ENCODE data around the gene LTC4S. TPM values are rescaled to one million over a fixed set of nuclear protein-coding genes. Genes with fewer than 3 reads are reported as not detected.

Gene LTC4S
- total RNA-seq, 1 experiment from 2014 or later, result 3.7 TPM

DNA sequence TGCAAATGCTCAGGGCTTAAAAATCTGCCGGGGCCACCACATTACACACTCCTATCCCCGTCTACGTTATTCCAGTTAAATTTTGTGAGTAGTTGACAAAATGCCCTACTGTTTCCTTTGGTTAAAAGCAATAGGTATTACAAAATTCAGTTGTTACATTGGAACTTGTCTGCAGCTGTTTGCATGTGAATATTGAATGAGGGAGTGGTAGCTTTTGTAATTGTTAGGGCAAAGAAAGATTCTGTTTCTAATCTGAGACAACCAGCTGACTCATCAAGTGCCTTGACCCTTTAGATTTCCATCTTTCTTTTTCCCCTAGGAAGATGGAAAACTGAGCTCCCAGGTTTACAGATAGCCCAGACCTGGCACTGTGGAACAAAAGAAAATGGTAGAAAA, 31.0 kb upstream of the LTC4S start:
- Histone ChIP-seq H2BK120ac (ENCODE audit: low read depth, low read length, poor library complexity, severe bottlenecking) (no peak overlapping the region), H3K23ac (ENCODE audit: insufficient read length, low read depth, low read length) (no peak overlapping the region), H3K4me2 (ENCODE audit: insufficient read depth, insufficient read length, low read length) (no peak overlapping the region), H3K23me2 (ENCODE audit: insufficient read length, low read depth, low read length, poor library complexity, severe bottlenecking) (no peaks in the 10 kb centered on the region), H3K14ac (ENCODE audit: insufficient read depth, low read length) (no peak overlapping the region), H4K8ac (replicated peaks; ENCODE audit: insufficient read length, low read depth, low read length) (no peak overlapping the region), H3K79me1 (ENCODE audit: insufficient read depth, low read depth, low read length, poor library complexity, severe bottlenecking) (peaks cover 11% of the 10 kb centered on the region), H2AK5ac (ENCODE audit: insufficient read length, low read length) (no peak overlapping the region), H3K4me1 (ENCODE audit: insufficient read depth, low read length) (no peaks in the 10 kb centered on the region), H2AFZ (ENCODE audit: low read length) (no peak overlapping the region), H4K5ac (ENCODE audit: insufficient read length, low read depth, low read length) (no peak overlapping the region), H2BK20ac (ENCODE audit: low read depth, low read length, poor library complexity, severe bottlenecking) (no peak overlapping the region), H2BK15ac (ENCODE audit: low read depth, low read length) (no peak overlapping the region), H3K9me3 (ENCODE audit: control insufficient read depth, low read depth, low read length) (no peaks in the 10 kb centered on the region), H3K27me3 (ENCODE audit: insufficient read depth, low read length) (no peaks in the 10 kb centered on the region), H2BK12ac (ENCODE audit: insufficient read length, low read depth, low read length) (no peak overlapping the region), H4K20me1 (ENCODE audit: control insufficient read depth, insufficient read depth, insufficient read length) (no peaks in the 10 kb centered on the region), H3K4ac (ENCODE audit: low read depth, low read length) (no peak overlapping the region), H3K9ac (ENCODE audit: extremely low read depth, insufficient read length, low read length) (no peak overlapping the region), H3K27ac (ENCODE audit: insufficient read length, low read depth, low read length) (no peak overlapping the region), H3K56ac (ENCODE audit: insufficient read length, low read depth, low read length) (no peak overlapping the region), H3K18ac (ENCODE audit: insufficient read length, low read depth, low read length) (no peak overlapping the region), H3K79me2 (ENCODE audit: insufficient read depth, low read length) (peaks cover 9% of the 10 kb centered on the region; the same call in 1 of the 2 replicates), H3T11ph (ENCODE audit: low read length) (no peak overlapping the region), H2BK5ac (ENCODE audit: insufficient read length, low read length) (no peak overlapping the region), H4K91ac (ENCODE audit: insufficient read length, low read depth, low read length) (no peak overlapping the region)
- Mint-ChIP-seq H3K27ac (peak overlapping the region in 2 of 3 experiments; percentile 20 to 74; a peak in 4 of 7 replicates), H3K4me3 (no peak overlapping the region), H3K4me1 (peaks cover 38 to 49% of the 10 kb centered on the region in 2 experiments), H3K36me3 (ENCODE audit: insufficient read depth in 1 of 3, low read depth in 3 of 3) (peaks cover 13 to 35% (median 32%) of the 10 kb centered on the region in 3 experiments), H3K9me3 (no peaks in the 10 kb centered on the region), H3K27me3 (ENCODE audit: low read depth) (no peaks in the 10 kb centered on the region; the same call in 1 of the 2 replicates)
- no peak for DNase-seq
- WGBS (ENCODE audit: extremely low coverage, insufficient read length, low lambda C conversion rate), result no CpG with 5 or more reads among the region's 3 CpGs
- TF ChIP-seq, protein P1, sequence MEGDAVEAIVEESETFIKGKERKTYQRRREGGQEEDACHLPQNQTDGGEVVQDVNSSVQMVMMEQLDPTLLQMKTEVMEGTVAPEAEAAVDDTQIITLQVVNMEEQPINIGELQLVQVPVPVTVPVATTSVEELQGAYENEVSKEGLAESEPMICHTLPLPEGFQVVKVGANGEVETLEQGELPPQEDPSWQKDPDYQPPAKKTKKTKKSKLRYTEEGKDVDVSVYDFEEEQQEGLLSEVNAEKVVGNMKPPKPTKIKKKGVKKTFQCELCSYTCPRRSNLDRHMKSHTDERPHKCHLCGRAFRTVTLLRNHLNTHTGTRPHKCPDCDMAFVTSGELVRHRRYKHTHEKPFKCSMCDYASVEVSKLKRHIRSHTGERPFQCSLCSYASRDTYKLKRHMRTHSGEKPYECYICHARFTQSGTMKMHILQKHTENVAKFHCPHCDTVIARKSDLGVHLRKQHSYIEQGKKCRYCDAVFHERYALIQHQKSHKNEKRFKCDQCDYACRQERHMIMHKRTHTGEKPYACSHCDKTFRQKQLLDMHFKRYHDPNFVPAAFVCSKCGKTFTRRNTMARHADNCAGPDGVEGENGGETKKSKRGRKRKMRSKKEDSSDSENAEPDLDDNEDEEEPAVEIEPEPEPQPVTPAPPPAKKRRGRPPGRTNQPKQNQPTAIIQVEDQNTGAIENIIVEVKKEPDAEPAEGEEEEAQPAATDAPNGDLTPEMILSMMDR (conservative IDR thresholded peaks at IDR 0.05), result no peak

Measured in H9 (cell line).